Kidney (tissue), 14 donors: Measurements from ENCODE around the gene ZNF454. TPM values are rescaled to one million over a fixed set of nuclear protein-coding genes. Genes with fewer than 3 reads are reported as not detected.

Experiments used
- DNase-seq, 5 donors: peaks; one replicate each; pipeline ENCODE4 v3.0.0-alpha.2; 2013 to 2020
- FAIRE-seq: peaks from 2 replicates; lab custom pipeline; 2012; peaks lifted over from hg19 to GRCh38; lab: Jason Lieb, UNC
- H3K27ac ChIP-seq, 2 donors: one replicate each; pipeline ENCODE4 v1.7.0; 2013; ENCODE audit warnings: low read depth in 2 of 2, low read length in 2 of 2, inconsistent platforms in 1 of 2
- H3K27me3 ChIP-seq: one replicate; pipeline ENCODE4 v1.7.1; 2013; ENCODE audit warnings: low read length, inconsistent platforms; ENCODE audit not compliant: control insufficient read depth, insufficient read depth
- H3K36me3 ChIP-seq, 3 donors: one replicate each; pipeline versions ENCODE4 v1.7.0 to v1.7.1; 2013; ENCODE audit warnings: low read length in 3 of 3, control low read depth in 1 of 3, inconsistent platforms in 1 of 3; ENCODE audit not compliant: insufficient read depth in 3 of 3, control insufficient read depth in 2 of 3
- H3K4me1 ChIP-seq, 3 donors: one replicate each; pipeline versions ENCODE4 v1.7.0 to v1.7.1; 2013; ENCODE audit warnings: low read length in 3 of 3, inconsistent platforms in 1 of 3, low read depth in 1 of 3; ENCODE audit not compliant: control insufficient read depth in 2 of 3, insufficient read depth in 2 of 3
- H3K4me3 ChIP-seq, 3 donors: one replicate each; pipeline versions ENCODE4 v1.7.0 to v1.8.1; 2013; ENCODE audit warnings: low read length in 3 of 3, control low read depth in 1 of 3, inconsistent platforms in 1 of 3
- H3K9ac ChIP-seq, 3 donors: one replicate each; pipeline versions ENCODE4 v1.7.0 to v1.7.1; 2013; ENCODE audit warnings: low read length in 3 of 3, control low read depth in 1 of 3, inconsistent platforms in 1 of 3
- H3K9me3 ChIP-seq, 3 donors: one replicate each; pipeline versions ENCODE4 v1.7.0 to v1.7.1; 2013; ENCODE audit warnings: low read length in 3 of 3, control low read depth in 1 of 3, inconsistent platforms in 1 of 3; ENCODE audit not compliant: control insufficient read depth in 2 of 3, insufficient read depth in 1 of 3
- intact Hi-C: fragments of 100-400 bp; cut with DNase I; formaldehyde crosslinking; loops from one replicate; pipeline ENCODE4 v1.11.1; 2022
- polyA plus RNA-seq: library from polyadenylated mRNA; stranded (reverse); fragments of 350-450 nt; fragmentation: Illumina TruSeq; extraction: RNeasy Lipid Tissue Mini Kit (QIAGEN cat#74804); gene quantifications from one replicate; pipeline ENCODE4 v1.2.3, GENCODE V29; 2014; ENCODE audit warnings: low read depth, low replicate concordance; ENCODE audit not compliant: insufficient read depth
- total RNA-seq: library from RNA; stranded (reverse); fragmentation: NEBNext Ultra II Directional; extraction: Animal tissue kit (Norgen Biotek cat#: 25700); gene quantifications from one replicate; pipeline ENCODE4 v1.2.1, GENCODE V29; 2021
- TF ChIP-seq, protein P1 (sequence below): IDR thresholded peaks from 3 replicates; pipeline ENCODE4 v1.5.1; 2012; ENCODE audit warnings: mild to moderate bottlenecking, moderate library complexity, borderline replicate concordance; ENCODE audit not compliant: insufficient read depth; ENCODE audit errors: extremely low read depth
- donor health status: control.
- donor health status: control.
- donor health status: control.
- donor health status: control.
- donor health status: control.
- donor health status: DM: yes; HTN: yes; CAD: no.
- donor health status: Normal renal cell carcinoma (clear cell type).

Gene ZNF454
- total and polyA plus RNA-seq, 2 donors from 2014 or later, result 0.77 to 4.2 TPM

DNA sequence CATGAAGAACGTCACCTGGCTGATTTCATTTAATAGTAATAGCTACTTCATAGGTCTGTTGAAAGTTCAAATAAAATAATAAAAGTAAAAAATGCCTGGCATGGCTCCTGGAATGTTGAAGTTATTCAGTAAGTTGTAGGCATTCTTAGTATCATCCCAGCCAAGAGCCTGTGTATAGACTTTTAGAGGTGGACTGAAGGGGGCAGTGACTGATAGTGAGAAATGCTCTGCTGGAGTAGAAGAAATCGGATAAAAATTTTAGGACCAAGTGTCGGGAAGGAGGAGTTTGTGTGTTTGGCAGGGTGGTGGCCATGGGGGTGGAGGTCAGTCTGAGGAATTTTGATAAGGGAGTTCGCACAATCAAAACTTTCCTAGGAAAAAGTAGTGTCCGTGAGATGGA lies 41.7 kb upstream of the ZNF454 start:
- Histone ChIP-seq H3K27ac (no peak overlapping the region), H3K9ac (no peak overlapping the region), H3K9me3 (peaks cover 0 to 7% (median 4%) of the 10 kb centered on the region in 3 donors), H3K27me3 (no peaks in the 10 kb centered on the region), H3K4me1 (no peaks in the 10 kb centered on the region), H3K4me3 (no peak overlapping the region), H3K36me3 (peaks cover 0 to 3% (median 0%) of the 10 kb centered on the region in 3 donors)
- TF ChIP-seq, protein P1, sequence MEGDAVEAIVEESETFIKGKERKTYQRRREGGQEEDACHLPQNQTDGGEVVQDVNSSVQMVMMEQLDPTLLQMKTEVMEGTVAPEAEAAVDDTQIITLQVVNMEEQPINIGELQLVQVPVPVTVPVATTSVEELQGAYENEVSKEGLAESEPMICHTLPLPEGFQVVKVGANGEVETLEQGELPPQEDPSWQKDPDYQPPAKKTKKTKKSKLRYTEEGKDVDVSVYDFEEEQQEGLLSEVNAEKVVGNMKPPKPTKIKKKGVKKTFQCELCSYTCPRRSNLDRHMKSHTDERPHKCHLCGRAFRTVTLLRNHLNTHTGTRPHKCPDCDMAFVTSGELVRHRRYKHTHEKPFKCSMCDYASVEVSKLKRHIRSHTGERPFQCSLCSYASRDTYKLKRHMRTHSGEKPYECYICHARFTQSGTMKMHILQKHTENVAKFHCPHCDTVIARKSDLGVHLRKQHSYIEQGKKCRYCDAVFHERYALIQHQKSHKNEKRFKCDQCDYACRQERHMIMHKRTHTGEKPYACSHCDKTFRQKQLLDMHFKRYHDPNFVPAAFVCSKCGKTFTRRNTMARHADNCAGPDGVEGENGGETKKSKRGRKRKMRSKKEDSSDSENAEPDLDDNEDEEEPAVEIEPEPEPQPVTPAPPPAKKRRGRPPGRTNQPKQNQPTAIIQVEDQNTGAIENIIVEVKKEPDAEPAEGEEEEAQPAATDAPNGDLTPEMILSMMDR, result no peak
- no peak for DNase-seq
- intact Hi-C loops, result no loop called here
- no peak for FAIRE-seq

GRCh38 chr5:178902849-178903248 lies 38.1 kb upstream of the ZNF454 start:
- Histone ChIP-seq H3K4me1 (no peaks in the 10 kb centered on the region), H3K9me3 (peaks cover 0 to 17% (median 4%) of the 10 kb centered on the region in 3 donors), H3K27me3 (no peaks in the 10 kb centered on the region), H3K4me3 (no peak overlapping the region), H3K27ac (no peak overlapping the region), H3K36me3 (peaks cover 0 to 3% (median 2%) of the 10 kb centered on the region in 3 donors), H3K9ac (no peak overlapping the region)
- DNase-seq (no peak), FAIRE-seq (no peak)
- intact Hi-C loops, result no loop called here
- TF ChIP-seq, protein P1, result no peak

DNA sequence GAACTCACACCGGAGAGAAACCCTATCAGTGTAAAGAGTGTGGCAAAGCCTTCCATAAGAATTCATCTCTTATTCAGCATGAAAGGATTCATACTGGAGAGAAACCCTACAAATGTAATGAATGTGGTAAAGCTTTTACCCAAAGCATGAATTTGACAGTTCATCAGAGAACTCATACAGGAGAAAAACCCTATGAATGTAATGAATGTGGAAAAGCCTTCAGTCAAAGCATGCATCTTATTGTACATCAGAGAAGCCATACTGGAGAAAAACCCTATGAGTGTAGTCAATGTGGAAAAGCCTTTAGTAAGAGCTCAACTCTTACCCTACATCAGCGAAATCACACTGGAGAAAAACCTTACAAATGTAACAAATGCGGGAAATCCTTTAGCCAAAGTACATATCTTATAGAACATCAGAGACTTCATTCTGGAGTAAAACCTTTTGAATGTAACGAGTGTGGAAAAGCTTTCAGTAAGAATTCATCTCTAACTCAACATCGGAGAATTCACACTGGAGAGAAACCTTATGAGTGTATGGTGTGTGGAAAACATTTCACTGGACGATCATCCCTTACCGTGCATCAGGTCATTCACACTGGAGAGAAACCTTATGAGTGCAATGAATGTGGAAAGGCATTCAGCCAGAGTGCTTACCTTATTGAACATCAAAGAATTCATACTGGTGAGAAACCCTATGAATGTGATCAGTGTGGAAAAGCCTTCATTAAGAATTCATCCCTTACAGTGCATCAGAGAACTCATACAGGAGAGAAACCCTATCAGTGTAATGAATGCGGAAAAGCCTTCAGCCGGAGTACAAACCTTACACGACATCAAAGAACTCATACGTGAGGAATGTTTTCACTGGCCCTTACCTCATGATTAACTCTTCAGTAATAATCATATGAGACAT lies 8.9 kb upstream of the ZNF454 start:
- Histone ChIP-seq H3K9ac (no peak overlapping the region), H3K36me3 (peaks cover 3 to 28% (median 10%) of the 10 kb centered on the region in 3 donors), H3K27me3 (no peaks in the 10 kb centered on the region), H3K27ac (no peak overlapping the region), H3K9me3 (peaks cover 12 to 95% (median 70%) of the 10 kb centered on the region in 3 donors), H3K4me1 (no peaks in the 10 kb centered on the region), H3K4me3 (peak overlapping the region in 2 of 3 donors; percentile 0 to 9)
- FAIRE-seq, result no peak
- TF ChIP-seq, protein P1, result no peak
- DNase-seq, result peak in 1 of 5 donors; percentile 1
- intact Hi-C loops, result no loop called here
